ENCODE measurements around the gene PIGW.

Gene PIGW

GRCh38 chr17:36524428-36524876 lies 10.3 kb upstream of the PIGW start:
- no peak for TF ChIP-seq GABPA (IDR thresholded peaks at IDR 0.05; ENCODE audit: low read depth)
- Histone ChIP-seq H3K4me3 (replicated peaks; ENCODE audit: insufficient read depth, low read length) (no peak overlapping the region), H3K27me3 (ENCODE audit: insufficient read depth, poor library complexity, severe bottlenecking) (no peaks in the 10 kb centered on the region), H3K27ac (replicated peaks) (no peak overlapping the region)
- no peak for DNase-seq (ENCODE audit: low read depth in 1 of 2, low spot score in 1 of 2)

- no peak for DNase-seq (ENCODE audit: low read depth in 1 of 2, low spot score in 1 of 2)
- no peaks in the 10 kb centered on the region for H3K27me3 ChIP-seq (ENCODE audit: insufficient read depth, poor library complexity, severe bottlenecking)
Observed at GRCh38 chr17:36525113-36525512, 9.7 kb upstream of the PIGW start.

GRCh38 chr17:36525888-36526287 lies 8.9 kb upstream of the PIGW start:
- no peak for DNase-seq (ENCODE audit: low read depth in 1 of 2, low spot score in 1 of 2)
- no peaks in the 10 kb centered on the region for H3K27me3 ChIP-seq (ENCODE audit: insufficient read depth, poor library complexity, severe bottlenecking)
- TF ChIP-seq SPI1 (IDR thresholded peaks at IDR 0.05; ENCODE audit: borderline replicate concordance, low read depth), result no peak
- TF ChIP-seq REST (IDR thresholded peaks at IDR 0.05; ENCODE audit: insufficient replicate concordance, low read depth), result no peak
- no peak for TF ChIP-seq POLR2AphosphoS5 (IDR thresholded peaks at IDR 0.05; ENCODE audit: low read depth)
- no peak overlapping the region for H3K27ac ChIP-seq (replicated peaks)
- no peak overlapping the region for H3K4me3 ChIP-seq (replicated peaks; ENCODE audit: insufficient read depth, low read length)

More at GRCh38 chr17:36525113-36525512, 9.7 kb upstream of the PIGW start:
- no peak overlapping the region for H3K4me3 ChIP-seq (replicated peaks; ENCODE audit: insufficient read depth, low read length)
- TF ChIP-seq GABPA (IDR thresholded peaks at IDR 0.05; ENCODE audit: low read depth), result no peak
- TF ChIP-seq POLR2AphosphoS5 (IDR thresholded peaks at IDR 0.05; ENCODE audit: low read depth), result no peak
- TF ChIP-seq SPI1 (IDR thresholded peaks at IDR 0.05; ENCODE audit: borderline replicate concordance, low read depth), result no peak
- TF ChIP-seq CTCF (IDR thresholded peaks at IDR 0.05; ENCODE audit: insufficient read depth, low read length), result no peak
- no peak for TF ChIP-seq REST (IDR thresholded peaks at IDR 0.05; ENCODE audit: insufficient replicate concordance, low read depth)
- H3K27ac ChIP-seq (replicated peaks), result no peak overlapping the region

GRCh38 chr17:36527621-36528250 lies 7.1 kb upstream of the PIGW start:
- Histone ChIP-seq H3K27ac (replicated peaks) (no peak overlapping the region), H3K4me3 (replicated peaks; ENCODE audit: insufficient read depth, low read length) (no peak overlapping the region), H3K27me3 (ENCODE audit: insufficient read depth, poor library complexity, severe bottlenecking) (no peaks in the 10 kb centered on the region)
- TF ChIP-seq REST (IDR thresholded peaks at IDR 0.05; ENCODE audit: insufficient replicate concordance, low read depth) (no peak), CTCF (IDR thresholded peaks at IDR 0.05; ENCODE audit: insufficient read depth, low read length) (no peak), SPI1 (IDR thresholded peaks at IDR 0.05; ENCODE audit: borderline replicate concordance, low read depth) (no peak), GABPA (IDR thresholded peaks at IDR 0.05; ENCODE audit: low read depth) (no peak), POLR2AphosphoS5 (IDR thresholded peaks at IDR 0.05; ENCODE audit: low read depth) (no peak)
- DNase-seq (ENCODE audit: low read depth in 1 of 2, low spot score in 1 of 2), result no peak
